ENCODE results near the gene TGM5. TPM values are rescaled to one million over a fixed set of nuclear protein-coding genes. Genes with fewer than 3 reads are reported as not detected.

TGM5 gene
- total RNA-seq, 4 donors from 2014 or later, result not detected

DNA sequence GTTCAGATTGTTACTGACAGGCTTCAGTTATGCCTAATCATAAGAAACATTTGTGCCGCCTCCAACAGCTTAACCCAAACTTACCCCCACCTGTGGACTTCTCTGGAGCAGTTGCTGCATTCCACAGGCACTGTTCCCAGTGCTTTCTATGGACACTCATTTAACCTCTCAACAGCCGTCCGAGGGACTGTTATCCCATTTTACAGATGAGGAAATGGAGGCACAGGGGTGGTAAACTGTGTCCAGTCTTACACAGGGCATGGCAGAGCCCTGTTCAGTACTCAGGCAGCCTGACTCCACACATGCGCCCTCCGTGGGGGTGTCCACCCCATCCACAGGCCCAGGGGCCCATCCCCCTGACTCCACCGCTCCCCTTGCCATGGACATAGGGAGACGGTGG lies 14.3 kb upstream of the TGM5 start:
- intact Hi-C loops (cut with DNase I; ENCODE audit: low total_unique reads), result no loop called here
- Histone ChIP-seq H3K27me3 (no peaks in the 10 kb centered on the region), H3K27ac (no peak overlapping the region), H3K9me3 (no peaks in the 10 kb centered on the region), H3K4me3 (no peak overlapping the region), H3K36me3 (no peaks in the 10 kb centered on the region), H3K4me1 (no peaks in the 10 kb centered on the region)
- DNase-seq, result no peak
- no peak for TF ChIP-seq POLR2A (IDR thresholded peaks at IDR 0.05)
- TF ChIP-seq, protein P1, sequence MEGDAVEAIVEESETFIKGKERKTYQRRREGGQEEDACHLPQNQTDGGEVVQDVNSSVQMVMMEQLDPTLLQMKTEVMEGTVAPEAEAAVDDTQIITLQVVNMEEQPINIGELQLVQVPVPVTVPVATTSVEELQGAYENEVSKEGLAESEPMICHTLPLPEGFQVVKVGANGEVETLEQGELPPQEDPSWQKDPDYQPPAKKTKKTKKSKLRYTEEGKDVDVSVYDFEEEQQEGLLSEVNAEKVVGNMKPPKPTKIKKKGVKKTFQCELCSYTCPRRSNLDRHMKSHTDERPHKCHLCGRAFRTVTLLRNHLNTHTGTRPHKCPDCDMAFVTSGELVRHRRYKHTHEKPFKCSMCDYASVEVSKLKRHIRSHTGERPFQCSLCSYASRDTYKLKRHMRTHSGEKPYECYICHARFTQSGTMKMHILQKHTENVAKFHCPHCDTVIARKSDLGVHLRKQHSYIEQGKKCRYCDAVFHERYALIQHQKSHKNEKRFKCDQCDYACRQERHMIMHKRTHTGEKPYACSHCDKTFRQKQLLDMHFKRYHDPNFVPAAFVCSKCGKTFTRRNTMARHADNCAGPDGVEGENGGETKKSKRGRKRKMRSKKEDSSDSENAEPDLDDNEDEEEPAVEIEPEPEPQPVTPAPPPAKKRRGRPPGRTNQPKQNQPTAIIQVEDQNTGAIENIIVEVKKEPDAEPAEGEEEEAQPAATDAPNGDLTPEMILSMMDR (IDR thresholded peaks at IDR 0.05), result no peak

DNA sequence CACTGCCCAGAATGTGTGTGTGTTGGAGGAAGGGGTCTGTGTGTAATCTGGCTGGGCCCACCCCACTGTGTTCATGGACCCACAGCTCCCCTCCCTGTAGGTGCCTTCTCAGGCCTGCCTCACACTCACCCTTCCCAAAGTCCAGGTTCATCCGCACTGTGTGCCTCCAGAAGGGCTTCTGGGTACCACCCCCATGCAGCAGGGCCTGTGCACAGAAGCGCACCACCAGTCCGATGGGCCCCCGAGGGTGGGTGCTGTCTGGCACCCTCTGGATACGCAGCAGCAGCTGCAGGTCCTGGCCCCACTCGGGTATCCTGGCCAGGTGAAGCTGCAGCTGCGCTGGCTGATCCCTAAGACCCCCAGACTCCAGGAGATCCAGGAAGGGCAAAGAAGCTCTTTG lies 12.8 kb upstream of the TGM5 start:
- no peaks in the 10 kb centered on the region for H3K36me3 ChIP-seq
- no peaks in the 10 kb centered on the region for H3K9me3 ChIP-seq
- TF ChIP-seq POLR2A (IDR thresholded peaks at IDR 0.05), result no peak
- TF ChIP-seq, protein P1 (IDR thresholded peaks at IDR 0.05), result no peak
- H3K4me3 ChIP-seq, result no peak overlapping the region
- intact Hi-C loops (cut with DNase I; ENCODE audit: low total_unique reads), result no loop called here
- H3K27ac ChIP-seq, result no peak overlapping the region
- H3K27me3 ChIP-seq, result no peaks in the 10 kb centered on the region
- DNase-seq, result no peak
- H3K4me1 ChIP-seq, result no peaks in the 10 kb centered on the region

DNA sequence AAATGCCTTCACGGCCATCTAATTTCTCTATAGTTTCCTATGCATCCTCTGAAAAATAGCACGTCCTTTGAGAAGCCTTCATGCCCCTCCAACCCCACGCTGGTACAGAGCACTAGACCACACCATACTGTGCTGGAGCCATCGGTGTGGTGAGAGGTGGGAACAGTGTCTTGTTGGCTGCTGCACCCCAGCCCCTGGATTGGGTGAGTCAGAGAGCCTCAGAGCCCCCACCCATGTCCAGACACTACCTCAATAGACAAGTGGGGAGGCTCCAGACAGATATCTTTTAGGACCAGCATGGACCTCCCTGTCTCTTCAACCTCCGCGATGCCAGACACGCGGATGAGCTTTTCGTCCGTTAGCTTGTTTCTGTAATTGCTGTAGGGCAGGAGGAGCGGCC lies 12.1 kb upstream of the TGM5 start:
- Histone ChIP-seq H3K4me1 (no peaks in the 10 kb centered on the region), H3K27me3 (no peaks in the 10 kb centered on the region), H3K9me3 (no peaks in the 10 kb centered on the region), H3K4me3 (no peak overlapping the region), H3K27ac (no peak overlapping the region), H3K36me3 (no peaks in the 10 kb centered on the region)
- no peak for TF ChIP-seq POLR2A (IDR thresholded peaks at IDR 0.05)
- TF ChIP-seq, protein P1 (IDR thresholded peaks at IDR 0.05), result no peak
- DNase-seq, result no peak
- intact Hi-C loops (cut with DNase I; ENCODE audit: low total_unique reads), result no loop called here

DNA sequence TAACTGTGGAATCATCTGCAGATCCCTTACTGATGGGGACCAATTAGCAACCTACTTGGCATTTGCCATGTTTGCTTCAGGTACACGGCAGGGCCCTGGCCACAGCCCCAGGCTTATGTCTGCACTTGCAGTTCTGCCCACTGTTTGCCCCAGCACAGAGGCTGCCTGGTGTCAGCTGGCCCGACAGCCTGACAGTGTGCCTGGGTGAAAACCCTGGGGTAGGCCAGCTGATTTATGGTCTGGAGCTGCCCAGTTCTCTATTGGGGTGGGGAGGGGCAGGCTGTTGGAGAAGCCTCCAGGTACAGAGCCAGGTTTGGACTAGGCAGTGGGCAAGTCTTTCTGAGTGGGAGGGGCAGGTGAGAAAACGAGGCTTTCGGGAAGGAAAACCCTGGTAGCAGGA lies 11.2 kb upstream of the TGM5 start:
- DNase-seq, result no peak
- Histone ChIP-seq H3K27ac (no peak overlapping the region), H3K36me3 (no peaks in the 10 kb centered on the region), H3K9me3 (no peaks in the 10 kb centered on the region), H3K4me1 (no peaks in the 10 kb centered on the region), H3K27me3 (no peaks in the 10 kb centered on the region), H3K4me3 (no peak overlapping the region)
- TF ChIP-seq, protein P1 (IDR thresholded peaks at IDR 0.05), result no peak
- no peak for TF ChIP-seq POLR2A (IDR thresholded peaks at IDR 0.05)
- intact Hi-C loops (cut with DNase I; ENCODE audit: low total_unique reads), result no loop called here

DNA sequence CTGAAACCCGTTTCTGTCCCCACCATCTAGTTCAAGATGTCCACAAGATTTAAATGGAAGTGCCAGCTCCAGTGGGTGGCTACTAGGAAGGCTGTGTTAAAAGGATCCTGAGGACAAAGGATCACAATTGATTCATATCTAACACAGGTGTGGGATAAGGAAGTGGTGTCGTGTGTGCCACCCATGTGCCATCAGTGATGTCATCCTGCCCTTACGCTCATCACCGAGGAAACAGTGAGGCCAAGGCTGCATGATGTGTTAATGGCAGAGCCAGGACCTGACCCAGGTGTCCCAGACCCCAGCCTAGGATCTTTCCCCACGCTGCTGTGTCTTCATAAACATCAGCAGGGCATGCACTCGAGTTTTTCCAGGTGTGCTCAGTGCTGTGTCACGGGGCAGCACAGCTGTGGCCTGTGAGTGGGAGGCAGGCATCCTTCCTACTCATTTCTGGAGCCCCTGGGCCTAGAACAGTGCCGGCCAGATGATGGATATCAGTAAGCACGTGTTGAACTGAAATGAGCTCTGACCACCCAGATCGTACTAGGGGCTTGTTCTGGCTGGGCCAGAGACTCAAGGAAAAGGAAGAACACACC lies 10.6 kb upstream of the TGM5 start:
- Histone ChIP-seq H3K27ac (no peak overlapping the region), H3K36me3 (no peaks in the 10 kb centered on the region), H3K4me1 (no peaks in the 10 kb centered on the region), H3K27me3 (no peaks in the 10 kb centered on the region), H3K4me3 (no peak overlapping the region), H3K9me3 (no peaks in the 10 kb centered on the region)
- intact Hi-C loops (cut with DNase I; ENCODE audit: low total_unique reads), result no loop called here
- TF ChIP-seq, protein P1 (IDR thresholded peaks at IDR 0.05), result no peak
- no peak for TF ChIP-seq POLR2A (IDR thresholded peaks at IDR 0.05)
- no peak for DNase-seq
